ENCODE results near the gene KLF16.
"Not testable (repeated sequence)": the region's sequence is repeated elsewhere in the genome, so short reads cannot be mapped to it uniquely, and the experiment has no call there.

The KLF16 gene

GRCh38 chr19:1863328-1863637 lies at the start of gene KLF16:
KLF16 (minus strand) TSS chr19:1863579; CDS start chr19:1863497, 82 bp downstream.
- no peak for FAIRE-seq

- no peak for FAIRE-seq
These were observed 49.6 kb upstream of the KLF16 start for GRCh38 chr19:1912760-1913505.

- FAIRE-seq, result no peak
These were observed 48.6 kb upstream of the KLF16 start for GRCh38 chr19:1911995-1912394.

- no peak for FAIRE-seq
These were observed 47.7 kb upstream of the KLF16 start for GRCh38 chr19:1911098-1911497.

- no peak for FAIRE-seq
These were observed 46.8 kb upstream of the KLF16 start for GRCh38 chr19:1910177-1910576.

GRCh38 chr19:1909761-1910080 lies 46.3 kb upstream of the KLF16 start:
- FAIRE-seq, result no peak

- FAIRE-seq, result no peak
These were observed 44.9 kb upstream of the KLF16 start for GRCh38 chr19:1908364-1908678.

- no peak for FAIRE-seq
These were observed 44.4 kb upstream of the KLF16 start for GRCh38 chr19:1907563-1908363.

- FAIRE-seq, result no peak
These were observed 43.7 kb upstream of the KLF16 start for GRCh38 chr19:1906985-1907562.

GRCh38 chr19:1905863-1906375 lies 42.5 kb upstream of the KLF16 start:
- FAIRE-seq, result no peak

GRCh38 chr19:1905110-1905862 lies 41.9 kb upstream of the KLF16 start, which contains the start of the genes ADAT3 and SCAMP4:
ADAT3 (plus strand) TSS chr19:1905399; CDS start chr19:1912048, 6,649 bp downstream.
SCAMP4 (plus strand) TSS chr19:1905399; CDS start chr19:1915020, 9,621 bp downstream.
- peak; percentile 80 for FAIRE-seq

GRCh38 chr19:1904860-1905109 lies 41.4 kb upstream of the KLF16 start:
- no peak for FAIRE-seq

- no peak for FAIRE-seq
These were observed 39.5 kb upstream of the KLF16 start for GRCh38 chr19:1902923-1903322.

GRCh38 chr19:1901940-1902404 lies 38.6 kb upstream of the KLF16 start:
- no peak for FAIRE-seq

- no peak for FAIRE-seq
These were observed 33.1 kb upstream of the KLF16 start for GRCh38 chr19:1896508-1896907.

GRCh38 chr19:1893791-1894190 lies 30.4 kb upstream of the KLF16 start:
- no peak for FAIRE-seq

GRCh38 chr19:1889907-1890306 lies 26.5 kb upstream of the KLF16 start:
- no peak for FAIRE-seq

- FAIRE-seq, result no peak
These were observed 25.0 kb upstream of the KLF16 start for GRCh38 chr19:1888385-1888784.

- FAIRE-seq, result not testable (repeated sequence)
These were observed 23.0 kb upstream of the KLF16 start for GRCh38 chr19:1886360-1886759.

- peak; percentile 89 for FAIRE-seq
These were observed 22.2 kb upstream of the KLF16 start, which contains the start of gene ABHD17A for GRCh38 chr19:1885398-1886119. ABHD17A (minus strand) TSS chr19:1885496; CDS start chr19:1881566, 3,930 bp downstream.

GRCh38 chr19:1884719-1885334 lies 21.4 kb upstream of the KLF16 start:
- FAIRE-seq, result no peak

GRCh38 chr19:1884291-1884718 lies 20.9 kb upstream of the KLF16 start:
- no peak for FAIRE-seq

Data from TTC549 (cell line).